Stimulated activated CD4-positive, alpha-beta T cell treated with anti-CD3 and anti-CD28 coated beads, Interleukin-2, amount 100 ng/mL, for 48 hours (primary cell): ENCODE measurements around the gene ZNF780B.
A peak's percentile ranks its signal among the peaks of the same experiment; 100 is the strongest.
"Not testable (repeated sequence)": the region's sequence is repeated elsewhere in the genome, so short reads cannot be mapped to it uniquely, and the experiment has no call there.

Experiments
- DNase-seq, 2 donors: peaks; one replicate each; pipeline ENCODE4 v3.0.0-alpha.2; 2020

Gene ZNF780B

GRCh38 chr19:40055832-40056504, at the start of gene ZNF780B:
ZNF780B (minus strand) TSS chr19:40056231; CDS start chr19:40050332, 5,899 bp downstream.
- peak; percentile 54 to 59 for DNase-seq

GRCh38 chr19:40104754-40105153, 48.7 kb upstream of the ZNF780B start:
- no peak for DNase-seq

- DNase-seq: no peak
These were observed 47.6 kb upstream of the ZNF780B start for GRCh38 chr19:40103600-40103999.

- no peak for DNase-seq
These were observed 45.8 kb upstream of the ZNF780B start for GRCh38 chr19:40101813-40102212.

- no peak for DNase-seq
These were observed 37.4 kb upstream of the ZNF780B start for GRCh38 chr19:40093416-40093815.

- no peak for DNase-seq
These were observed 35.4 kb upstream of the ZNF780B start for GRCh38 chr19:40091205-40092129.

- DNase-seq: peak; percentile 64 to 71
These were observed 34.5 kb upstream of the ZNF780B start, which contains the start of gene ZNF780A for GRCh38 chr19:40090241-40091204. ZNF780A (minus strand) TSS chr19:40090943; CDS start chr19:40084753, 6,190 bp downstream.

- DNase-seq: no peak
These were observed 33.4 kb upstream of the ZNF780B start for GRCh38 chr19:40089462-40089861.

GRCh38 chr19:40088299-40089047, 32.4 kb upstream of the ZNF780B start:
- no peak for DNase-seq

GRCh38 chr19:40084948-40085347, 28.9 kb upstream of the ZNF780B start:
- no peak for DNase-seq

- DNase-seq: no peak
These were observed 25.4 kb upstream of the ZNF780B start for GRCh38 chr19:40081411-40081810.

- DNase-seq: no peak
These were observed 24.3 kb upstream of the ZNF780B start for GRCh38 chr19:40080289-40080688.

- DNase-seq: no peak
These were observed 22.3 kb upstream of the ZNF780B start for GRCh38 chr19:40078377-40078776.

GRCh38 chr19:40070058-40070457, 14.0 kb upstream of the ZNF780B start:
- DNase-seq: no peak

- no peak for DNase-seq
These were observed 3.6 kb upstream of the ZNF780B start for GRCh38 chr19:40059624-40060023.

- DNase-seq: no peak
These were observed 1.1 kb upstream of the ZNF780B start for GRCh38 chr19:40057166-40057565.

GRCh38 chr19:40056505-40056904, 474 bp upstream of the ZNF780B start:
- no peak for DNase-seq

- no peak for DNase-seq
These were observed 982 bp downstream of the ZNF780B start for GRCh38 chr19:40055049-40055448.

- DNase-seq: no peak
These were observed 1.4 kb downstream of the ZNF780B start for GRCh38 chr19:40054632-40055031.

- DNase-seq: no peak
These were observed 2.5 kb downstream of the ZNF780B start for GRCh38 chr19:40053491-40053890.

- not testable (repeated sequence) for DNase-seq
These were observed 14.3 kb downstream of the ZNF780B start for GRCh38 chr19:40041718-40042117.

GRCh38 chr19:40038047-40038446, 18.0 kb downstream of the ZNF780B start:
- not testable (repeated sequence) for DNase-seq
